Keratinocyte (primary cell): ENCODE data around the gene SLC25A34. TPM values are rescaled to one million over a fixed set of nuclear protein-coding genes. Genes with fewer than 3 reads are reported as not detected.

Experiments
- DNase-seq: peaks from one replicate; pipeline ENCODE4 v3.0.0-alpha.2; 2011; ENCODE audit warnings: low read depth, missing footprints, low spot score
- FAIRE-seq: peaks from 2 replicates; lab custom pipeline; 2011; peaks lifted over from hg19 to GRCh38; lab: Jason Lieb, UNC
- H2AFZ ChIP-seq: 2 replicates; pipeline ENCODE4 v1.6.0; 2012; ENCODE audit warnings: low read length, control low read depth, inconsistent platforms; ENCODE audit not compliant: control insufficient read depth
- H3K27ac ChIP-seq: 2 replicates; pipeline ENCODE4 v1.5.1; 2011; ENCODE audit warnings: low read length; ENCODE audit not compliant: control insufficient read depth, insufficient read depth
- H3K27me3 ChIP-seq: 3 replicates; pipeline ENCODE4 v1.6.0; 2011; ENCODE audit warnings: low read length; ENCODE audit not compliant: control insufficient read depth, insufficient read depth; ENCODE audit errors: extremely low read depth
- H3K36me3 ChIP-seq, 2 experiments: 2 replicates in 1 of 2; 3 replicates in 1 of 2; pipeline ENCODE4 v1.5.1; 2011; ENCODE audit warnings: low read length in 2 of 2, mild to moderate bottlenecking in 1 of 2; ENCODE audit not compliant: control insufficient read depth in 2 of 2, insufficient read depth in 2 of 2; ENCODE audit errors: extremely low read depth in 1 of 2
- H3K4me1 ChIP-seq: 3 replicates; pipeline ENCODE4 v1.5.1; 2011; ENCODE audit warnings: low read length; ENCODE audit not compliant: control insufficient read depth, insufficient read depth; ENCODE audit errors: extremely low read depth
- H3K4me2 ChIP-seq: 3 replicates; pipeline ENCODE4 v1.6.0; 2011; ENCODE audit warnings: low read depth, low read length; ENCODE audit not compliant: control insufficient read depth, insufficient read depth; ENCODE audit errors: extremely low read depth
- H3K4me3 ChIP-seq, 3 experiments: fragments of 200-600 bp in 1 of 3; sonication (generic) in 1 of 3; 2 replicates in 2 of 3; 3 replicates in 1 of 3; pipeline ENCODE4 v1.5.1; 2011 to 2016; ENCODE audit warnings: low read length in 3 of 3, mild to moderate bottlenecking in 3 of 3, control low read depth in 2 of 3, inconsistent platforms in 1 of 3, low read depth in 1 of 3, mixed read lengths in 1 of 3, mixed run types in 1 of 3, moderate library complexity in 1 of 3; ENCODE audit not compliant: control insufficient read depth in 2 of 3, insufficient read depth in 2 of 3; ENCODE audit errors: extremely low read depth in 1 of 3
- H3K79me2 ChIP-seq: 2 replicates; pipeline ENCODE4 v1.6.0; 2012; ENCODE audit warnings: low read length; ENCODE audit not compliant: control insufficient read depth, insufficient read depth
- H3K9ac ChIP-seq: 3 replicates; pipeline ENCODE4 v1.6.0; 2011; ENCODE audit warnings: low read length; ENCODE audit not compliant: control insufficient read depth, insufficient read depth; ENCODE audit errors: extremely low read depth
- H3K9me1 ChIP-seq: 3 replicates; pipeline ENCODE4 v1.6.0; 2011; ENCODE audit warnings: low read length; ENCODE audit not compliant: control insufficient read depth, insufficient read depth; ENCODE audit errors: extremely low read depth
- H3K9me3 ChIP-seq: 2 replicates; pipeline ENCODE4 v1.5.1; 2012; ENCODE audit warnings: low read depth, low read length; ENCODE audit not compliant: control insufficient read depth
- H4K20me1 ChIP-seq: 3 replicates; pipeline ENCODE4 v1.6.0; 2011; ENCODE audit warnings: low read length; ENCODE audit not compliant: control insufficient read depth, insufficient read depth; ENCODE audit errors: extremely low read depth
- CTCF ChIP-seq, 3 experiments: IDR thresholded peaks in 1 of 3; conservative IDR thresholded peaks in 1 of 3; optimal IDR thresholded peaks in 1 of 3; 2 replicates in 2 of 3; 3 replicates in 1 of 3; pipeline versions ENCODE3 to v1.5.1; 2011; ENCODE audit warnings: low read length in 3 of 3, mild to moderate bottlenecking in 3 of 3, moderate library complexity in 2 of 3, control low read depth in 1 of 3, inconsistent platforms in 1 of 3; ENCODE audit not compliant: insufficient read depth in 2 of 3; ENCODE audit errors: extremely low read depth in 1 of 3
- EZH2 ChIP-seq: IDR thresholded peaks from one replicate; pipeline ENCODE4 v1.6.1; 2012; ENCODE audit warnings: inconsistent platforms, mild to moderate bottlenecking, low read length, moderate library complexity
- dilution Hi-C: fragments of 300-500 bp; cut with MboI; formaldehyde crosslinking; loops from one replicate; pipeline ENCODE4 v1.7.0; 2020; ENCODE audit warnings: low sequenced_read_pairs; ENCODE audit not compliant: extremely low pct_ligation_motif_present
- polyA plus RNA-seq, 5 experiments: library from polyadenylated mRNA; depleted of rRNA in 3 of 5; stranded (reverse) in 3 of 5; stranded (forward) in 1 of 5; unstranded in 1 of 5; fragments of >200 nt; gene quantifications; 1 replicate in 1 of 5; 2 replicates in 3 of 5; 3 replicates in 1 of 5; pipeline versions ENCODE4 v1.2.1 to v1.2.3, GENCODE V29; 2011 to 2012; ENCODE audit warnings: missing spikeins in 2 of 5, low read depth in 1 of 5, low replicate concordance in 1 of 5

Gene SLC25A34
- polyA plus RNA-seq, 1 donor (not counting 4 experiments of a cell fraction or from before 2014, with no cell fraction given) = 0.46 TPM

- H4K20me1 ChIP-seq = no peaks in the 10 kb centered on the region
- TF ChIP-seq EZH2 (no peak), CTCF (optimal IDR thresholded peaks at IDR 0.05 in 1 of 3, IDR thresholded peaks at IDR 0.05 in 1 of 3, conservative IDR thresholded peaks at IDR 0.05 in 1 of 3; ENCODE audit: extremely low read depth in 1 of 3, insufficient read depth in 2 of 3, low read length in 3 of 3) (no peak)
- H2AFZ ChIP-seq = no peak overlapping the region
- peaks cover 37 to 48% of the 10 kb centered on the region in 2 experiments for H3K36me3 ChIP-seq
- H3K9me3 ChIP-seq = no peaks in the 10 kb centered on the region
- DNase-seq = no peak
- no peak overlapping the region for H3K4me2 ChIP-seq
- peaks cover 2% of the 10 kb centered on the region for H3K9me1 ChIP-seq
- H3K9ac ChIP-seq = no peak overlapping the region
- peaks cover 14% of the 10 kb centered on the region for H3K79me2 ChIP-seq
- no peak overlapping the region for H3K27ac ChIP-seq
- no peak overlapping the region for H3K4me3 ChIP-seq
- H3K4me1 ChIP-seq = no peaks in the 10 kb centered on the region
- dilution Hi-C loops = no loop called here
- no peaks in the 10 kb centered on the region for H3K27me3 ChIP-seq
- no peak for FAIRE-seq
Observed at GRCh38 chr1:15717418-15718125, 18.5 kb upstream of the SLC25A34 start.

- Histone ChIP-seq H4K20me1 (no peaks in the 10 kb centered on the region), H3K9me1 (peaks cover 2% of the 10 kb centered on the region), H3K4me2 (no peak overlapping the region), H3K4me3 (no peak overlapping the region), H3K36me3 (peaks cover 37 to 52% of the 10 kb centered on the region in 2 experiments), H3K27me3 (no peaks in the 10 kb centered on the region), H3K9me3 (no peaks in the 10 kb centered on the region), H3K27ac (no peak overlapping the region), H3K79me2 (peaks cover 11% of the 10 kb centered on the region), H3K9ac (no peak overlapping the region), H3K4me1 (no peaks in the 10 kb centered on the region), H2AFZ (no peak overlapping the region)
- no peak for FAIRE-seq
- no peak for TF ChIP-seq CTCF (optimal IDR thresholded peaks at IDR 0.05 in 1 of 3, IDR thresholded peaks at IDR 0.05 in 1 of 3, conservative IDR thresholded peaks at IDR 0.05 in 1 of 3; ENCODE audit: extremely low read depth in 1 of 3, insufficient read depth in 2 of 3, low read length in 3 of 3)
- no peak for TF ChIP-seq EZH2
- no peak for DNase-seq
- dilution Hi-C loops = no loop called here
Observed at GRCh38 chr1:15718199-15718601, 17.9 kb upstream of the SLC25A34 start.
